CD4-positive, alpha-beta memory T cell (primary cell): ENCODE measurements around the gene HSDL2. TPM values are rescaled to one million over a fixed set of nuclear protein-coding genes. Genes with fewer than 3 reads are reported as not detected.

Experiments used
- CTCF ChIA-PET: fragments of 350-600 bp; sonication (Branson Sonifier 250); formaldehyde crosslinking; loops from one replicate; lab custom pipeline; 2021; ENCODE audit warnings: inconsistent platforms; ENCODE audit not compliant: partially characterized antibody; lab: Charles Lee
- POLR2A ChIA-PET: fragments of 350-600 bp; sonication (Branson Sonifier 250); formaldehyde crosslinking; loops from one replicate; lab custom pipeline; 2021; ENCODE audit not compliant: partially characterized antibody; lab: Charles Lee
- DNase-seq, 5 donors: peaks; one replicate each; pipeline versions ENCODE4 v3.0.0 to v3.0.0-alpha.2; 2020 to 2022; ENCODE audit warnings: mixed read lengths in 1 of 5
- H3K27ac ChIP-seq: one replicate; pipeline ENCODE4 v1.7.0; 2013; ENCODE audit warnings: low read depth, low read length
- H3K27me3 ChIP-seq: 2 replicates; pipeline ENCODE4 v1.7.0; 2013; ENCODE audit warnings: mild to moderate bottlenecking, low read length, moderate library complexity; ENCODE audit not compliant: insufficient read depth
- H3K36me3 ChIP-seq: 2 replicates; pipeline ENCODE4 v1.7.0; 2013; ENCODE audit warnings: mild to moderate bottlenecking, low read length, moderate library complexity; ENCODE audit not compliant: insufficient read depth
- H3K4me1 ChIP-seq: 2 replicates; pipeline ENCODE4 v1.7.0; 2013; ENCODE audit warnings: mild to moderate bottlenecking, low read length, moderate library complexity; ENCODE audit not compliant: insufficient read depth
- H3K4me3 ChIP-seq, 2 donors: one replicate each; pipeline ENCODE4 v1.7.0; 2013; ENCODE audit warnings: low read length in 2 of 2, mild to moderate bottlenecking in 1 of 2
- H3K9me3 ChIP-seq, 2 donors: one replicate each; pipeline ENCODE4 v1.7.0; 2013; ENCODE audit warnings: low read length in 2 of 2, control low read depth in 1 of 2; ENCODE audit not compliant: control insufficient read depth in 1 of 2
- H3K27ac Mint-ChIP-seq, 7 donors: one replicate each; pipeline ENCODE4 v1.8.0; 2020 to 2021; ENCODE audit warnings: mixed read lengths in 7 of 7, mild to moderate bottlenecking in 6 of 7, inconsistent platforms in 3 of 7, moderate library complexity in 3 of 7
- H3K27me3 Mint-ChIP-seq, 2 donors: one replicate each; pipeline ENCODE4 v1.8.0; 2020 to 2021; ENCODE audit warnings: mixed read lengths in 2 of 2
- H3K36me3 Mint-ChIP-seq, 2 donors: one replicate each; pipeline ENCODE4 v1.8.0; 2020 to 2021; ENCODE audit warnings: mixed read lengths in 2 of 2, inconsistent platforms in 1 of 2, mild to moderate bottlenecking in 1 of 2
- H3K4me1 Mint-ChIP-seq, 4 donors: one replicate each; pipeline ENCODE4 v1.8.0; 2020 to 2021; ENCODE audit warnings: mixed read lengths in 4 of 4, mild to moderate bottlenecking in 1 of 4
- H3K4me3 Mint-ChIP-seq, 8 donors: one replicate each; pipeline ENCODE4 v1.8.0; 2020 to 2021; ENCODE audit warnings: mixed read lengths in 8 of 8, mild to moderate bottlenecking in 7 of 8, moderate library complexity in 6 of 8, inconsistent platforms in 3 of 8
- H3K9me3 Mint-ChIP-seq, 8 donors: one replicate each; pipeline ENCODE4 v1.8.0; 2020 to 2021; ENCODE audit warnings: mixed read lengths in 8 of 8, mild to moderate bottlenecking in 5 of 8, inconsistent platforms in 3 of 8, moderate library complexity in 1 of 8
- intact Hi-C: fragments of 100-400 bp; cut with micrococcal nuclease; formaldehyde crosslinking; loops from one replicate; pipeline ENCODE4 v1.15.1; 2023
- polyA plus RNA-seq, 2 donors: library from polyadenylated mRNA; unstranded; fragments of 300-500 nt; fragmentation: Illumina TruSeq; gene quantifications; one replicate each; pipeline ENCODE4 v1.2.3, GENCODE V29; 2021
- total RNA-seq, 2 experiments: library from RNA; stranded (reverse); gene quantifications; one replicate each; pipeline ENCODE4 v1.2.3, GENCODE V29; 2021

HSDL2 gene
- total and polyA plus RNA-seq, 4 experiments from 2014 or later, result 12.4 to 21.7 (median 15.0) TPM

DNA sequence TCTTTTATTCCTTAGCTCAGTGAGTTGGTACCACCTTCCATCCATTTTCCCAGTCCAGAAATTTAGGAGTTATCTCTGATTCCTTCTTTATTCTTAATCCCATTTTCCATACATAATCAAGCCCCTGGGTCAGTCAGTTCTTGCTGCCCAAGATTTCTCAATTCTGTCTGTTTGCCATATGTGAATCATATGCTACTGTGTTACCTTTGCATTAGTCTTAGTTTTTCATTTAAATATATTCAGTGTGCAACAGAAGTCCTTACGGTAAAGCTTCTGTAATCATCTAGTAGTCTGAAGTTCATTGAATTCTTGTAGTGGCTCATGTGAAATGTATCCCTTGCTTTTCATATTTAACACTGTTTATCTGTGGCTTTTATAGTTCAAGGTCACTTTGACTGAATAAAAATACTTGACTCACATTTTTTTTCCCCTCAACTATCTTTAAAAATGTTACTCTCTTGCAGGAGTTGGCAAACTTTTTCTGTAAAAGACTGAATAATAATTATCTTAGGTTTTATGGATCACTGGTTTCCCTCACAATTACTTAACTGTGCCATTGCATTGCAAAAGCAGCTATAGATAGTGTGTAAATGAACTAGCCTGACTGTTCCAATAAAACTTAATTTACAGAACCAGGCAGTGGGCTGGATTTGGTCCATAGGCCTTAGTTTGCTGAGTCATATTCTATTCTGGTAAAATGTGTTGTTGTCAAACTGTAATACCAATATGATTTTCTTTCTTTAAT lies 113.7 kb downstream of the HSDL2 start:
- ChIA-PET POLR2A (no interaction called here), CTCF (no interaction called here)
- no peak for DNase-seq
- H3K27ac Mint-ChIP-seq, result no peak overlapping the region
- H3K27me3 Mint-ChIP-seq, result no peaks in the 10 kb centered on the region
- peaks cover 14 to 24% of the 10 kb centered on the region in 2 donors for H3K36me3 Mint-ChIP-seq
- H3K9me3 ChIP-seq, result peaks cover 0 to 7% of the 10 kb centered on the region in 2 donors
- H3K4me1 Mint-ChIP-seq, result peaks cover 0 to 4% (median 1%) of the 10 kb centered on the region in 4 donors
- peaks cover 0 to 29% (median 24%) of the 10 kb centered on the region in 8 donors for H3K9me3 Mint-ChIP-seq
- H3K27me3 ChIP-seq, result no peaks in the 10 kb centered on the region
- no peaks in the 10 kb centered on the region for H3K36me3 ChIP-seq
- no peak overlapping the region for H3K27ac ChIP-seq
- H3K4me3 Mint-ChIP-seq, result no peak overlapping the region
- intact Hi-C loops, result no loop called here
- no peak overlapping the region for H3K4me3 ChIP-seq
- no peaks in the 10 kb centered on the region for H3K4me1 ChIP-seq

- intact Hi-C loops, result no loop called here
- H3K36me3 Mint-ChIP-seq, result peaks cover 14 to 24% of the 10 kb centered on the region in 2 donors
- H3K4me3 Mint-ChIP-seq, result no peak overlapping the region
- no peaks in the 10 kb centered on the region for H3K27me3 Mint-ChIP-seq
- H3K27ac Mint-ChIP-seq, result no peak overlapping the region
- no peaks in the 10 kb centered on the region for H3K4me1 ChIP-seq
- no peak overlapping the region for H3K4me3 ChIP-seq
- ChIA-PET POLR2A (no interaction called here), CTCF (no interaction called here)
- H3K27me3 ChIP-seq, result no peaks in the 10 kb centered on the region
- H3K4me1 Mint-ChIP-seq, result peaks cover 0 to 4% (median 1%) of the 10 kb centered on the region in 4 donors
- DNase-seq, result no peak
- H3K9me3 Mint-ChIP-seq, result peaks cover 0 to 29% (median 24%) of the 10 kb centered on the region in 8 donors
- peaks cover 0 to 7% of the 10 kb centered on the region in 2 donors for H3K9me3 ChIP-seq
- no peak overlapping the region for H3K27ac ChIP-seq
- H3K36me3 ChIP-seq, result no peaks in the 10 kb centered on the region
These were observed 114.2 kb downstream of the HSDL2 start for GRCh38 chr9:112494153-112494552.

DNA sequence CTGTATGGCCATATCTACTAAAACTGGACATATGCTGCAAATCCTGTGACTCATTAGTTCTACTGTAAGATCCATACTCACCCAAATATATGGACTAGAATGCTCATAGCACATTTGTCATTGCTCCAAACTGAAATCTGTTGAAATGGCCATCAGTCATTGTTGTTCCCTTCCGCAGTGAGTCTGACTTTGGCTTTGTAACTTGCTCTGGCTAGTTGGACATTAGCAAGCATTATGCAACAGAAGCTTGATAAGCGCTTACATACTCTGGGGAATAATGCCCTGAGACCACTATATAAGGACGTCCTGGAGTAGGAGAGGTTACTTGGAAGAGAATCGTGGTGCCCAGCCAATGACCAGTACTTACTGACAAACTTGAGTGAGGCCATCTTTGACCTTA lies 115.7 kb downstream of the HSDL2 start:
- no peaks in the 10 kb centered on the region for H3K36me3 ChIP-seq
- ChIA-PET POLR2A (interaction anchor here (0.5 kb wide), 1 partner anchor 49 kb away, joined by 3 read pairs; no protein-coding TSS in a partner anchor), CTCF (no interaction called here)
- H3K27ac Mint-ChIP-seq, result no peak overlapping the region
- no peak for DNase-seq
- H3K27me3 ChIP-seq, result no peaks in the 10 kb centered on the region
- intact Hi-C loops, result no loop called here
- H3K4me1 Mint-ChIP-seq, result peaks cover 0 to 3% (median 0%) of the 10 kb centered on the region in 4 donors
- no peak overlapping the region for H3K4me3 Mint-ChIP-seq
- H3K4me3 ChIP-seq, result no peak overlapping the region
- no peaks in the 10 kb centered on the region for H3K4me1 ChIP-seq
- H3K27me3 Mint-ChIP-seq, result no peaks in the 10 kb centered on the region
- H3K27ac ChIP-seq, result no peak overlapping the region
- H3K9me3 Mint-ChIP-seq, result peaks cover 0 to 29% (median 24%) of the 10 kb centered on the region in 8 donors
- peaks cover 14 to 24% of the 10 kb centered on the region in 2 donors for H3K36me3 Mint-ChIP-seq
- peaks cover 0 to 7% of the 10 kb centered on the region in 2 donors for H3K9me3 ChIP-seq

DNA sequence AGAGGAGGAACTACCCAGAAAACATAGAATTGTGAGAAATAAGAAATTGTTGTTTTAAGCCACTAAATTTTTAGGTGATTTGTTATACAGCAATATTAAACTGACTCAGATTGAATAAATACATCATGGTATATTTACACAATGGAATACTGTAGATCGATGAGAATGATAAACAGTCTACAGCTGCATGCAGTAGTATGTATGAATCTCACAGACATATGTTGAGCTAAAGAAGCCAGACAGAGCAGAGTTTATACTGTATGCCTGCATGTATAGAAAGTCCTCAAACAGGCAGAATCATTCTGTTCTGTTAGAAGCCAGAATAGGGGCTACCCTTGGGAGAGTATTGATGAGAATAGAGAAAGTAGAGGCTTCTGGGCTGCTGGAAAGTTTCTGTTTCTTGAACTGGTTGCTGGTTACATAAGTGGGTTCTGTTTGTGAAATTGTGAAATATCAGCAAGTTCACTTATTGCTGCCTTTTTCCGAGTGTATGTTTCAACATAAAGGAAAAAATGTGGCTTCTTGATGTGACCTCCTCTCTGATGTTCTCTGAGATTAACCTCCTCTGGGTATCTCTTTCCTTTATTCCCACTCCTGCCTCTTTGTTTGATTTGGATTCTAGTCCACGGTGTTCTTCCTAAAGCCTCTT lies 116.3 kb downstream of the HSDL2 start:
- no peak overlapping the region for H3K27ac Mint-ChIP-seq
- no peaks in the 10 kb centered on the region for H3K27me3 ChIP-seq
- H3K9me3 Mint-ChIP-seq, result peaks cover 0 to 29% (median 24%) of the 10 kb centered on the region in 8 donors
- no peaks in the 10 kb centered on the region for H3K27me3 Mint-ChIP-seq
- peaks cover 0 to 7% of the 10 kb centered on the region in 2 donors for H3K9me3 ChIP-seq
- H3K27ac ChIP-seq, result no peak overlapping the region
- H3K4me3 Mint-ChIP-seq, result no peak overlapping the region
- DNase-seq, result no peak
- ChIA-PET POLR2A (no interaction called here), CTCF (no interaction called here)
- no peaks in the 10 kb centered on the region for H3K4me1 ChIP-seq
- intact Hi-C loops, result no loop called here
- no peak overlapping the region for H3K4me3 ChIP-seq
- H3K36me3 ChIP-seq, result no peaks in the 10 kb centered on the region
- H3K36me3 Mint-ChIP-seq, result peaks cover 14 to 24% of the 10 kb centered on the region in 2 donors
- H3K4me1 Mint-ChIP-seq, result peaks cover 0 to 3% (median 0%) of the 10 kb centered on the region in 4 donors

GRCh38 chr9:112500842-112501241 lies 120.9 kb downstream of the HSDL2 start:
- no peaks in the 10 kb centered on the region for H3K27me3 ChIP-seq
- Mint-ChIP-seq H3K9me3 (peaks cover 0 to 5% (median under 1%) of the 10 kb centered on the region in 8 donors), H3K27me3 (no peaks in the 10 kb centered on the region), H3K36me3 (peaks cover 0 to 2% of the 10 kb centered on the region in 2 donors), H3K4me1 (peaks cover 0 to 1% (median 0%) of the 10 kb centered on the region in 4 donors), H3K4me3 (no peak overlapping the region), H3K27ac (no peak overlapping the region)
- ChIA-PET CTCF (no interaction called here), POLR2A (no interaction called here)
- H3K9me3 ChIP-seq, result no peaks in the 10 kb centered on the region
- no peak for DNase-seq
- no peaks in the 10 kb centered on the region for H3K36me3 ChIP-seq
- H3K27ac ChIP-seq, result no peak overlapping the region
- H3K4me1 ChIP-seq, result no peaks in the 10 kb centered on the region
- H3K4me3 ChIP-seq, result no peak overlapping the region
- intact Hi-C loops, result no loop called here

DNA sequence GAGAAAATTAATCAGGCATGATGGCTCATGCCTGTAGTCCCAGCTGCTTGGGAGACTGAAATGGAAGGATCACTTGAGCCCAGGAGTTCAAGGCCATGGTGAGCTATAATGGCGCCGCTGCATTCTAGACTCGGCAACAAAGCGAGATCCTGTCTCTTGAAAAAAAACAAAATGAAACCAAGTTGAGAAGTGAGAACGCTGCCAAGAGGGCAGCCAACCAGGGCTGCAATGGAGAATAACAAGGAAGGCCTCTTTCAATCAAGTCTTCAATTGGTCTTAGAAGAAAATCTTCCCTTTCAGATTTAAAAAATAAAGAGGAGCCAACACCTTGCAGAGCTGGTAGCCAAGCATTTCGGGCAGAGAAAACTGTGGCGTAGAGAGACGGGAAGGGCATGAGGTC lies 121.4 kb downstream of the HSDL2 start:
- no peaks in the 10 kb centered on the region for H3K36me3 Mint-ChIP-seq
- peaks cover 0 to 1% (median 0%) of the 10 kb centered on the region in 4 donors for H3K4me1 Mint-ChIP-seq
- H3K4me3 Mint-ChIP-seq, result no peak overlapping the region
- intact Hi-C loops, result no loop called here
- no peaks in the 10 kb centered on the region for H3K9me3 ChIP-seq
- H3K4me1 ChIP-seq, result no peaks in the 10 kb centered on the region
- H3K36me3 ChIP-seq, result no peaks in the 10 kb centered on the region
- no peak overlapping the region for H3K27ac ChIP-seq
- ChIA-PET POLR2A (no interaction called here), CTCF (no interaction called here)
- H3K27me3 ChIP-seq, result no peaks in the 10 kb centered on the region
- H3K4me3 ChIP-seq, result no peak overlapping the region
- peaks cover 0 to 5% (median 0%) of the 10 kb centered on the region in 8 donors for H3K9me3 Mint-ChIP-seq
- no peak overlapping the region for H3K27ac Mint-ChIP-seq
- no peak for DNase-seq
- no peaks in the 10 kb centered on the region for H3K27me3 Mint-ChIP-seq

DNA sequence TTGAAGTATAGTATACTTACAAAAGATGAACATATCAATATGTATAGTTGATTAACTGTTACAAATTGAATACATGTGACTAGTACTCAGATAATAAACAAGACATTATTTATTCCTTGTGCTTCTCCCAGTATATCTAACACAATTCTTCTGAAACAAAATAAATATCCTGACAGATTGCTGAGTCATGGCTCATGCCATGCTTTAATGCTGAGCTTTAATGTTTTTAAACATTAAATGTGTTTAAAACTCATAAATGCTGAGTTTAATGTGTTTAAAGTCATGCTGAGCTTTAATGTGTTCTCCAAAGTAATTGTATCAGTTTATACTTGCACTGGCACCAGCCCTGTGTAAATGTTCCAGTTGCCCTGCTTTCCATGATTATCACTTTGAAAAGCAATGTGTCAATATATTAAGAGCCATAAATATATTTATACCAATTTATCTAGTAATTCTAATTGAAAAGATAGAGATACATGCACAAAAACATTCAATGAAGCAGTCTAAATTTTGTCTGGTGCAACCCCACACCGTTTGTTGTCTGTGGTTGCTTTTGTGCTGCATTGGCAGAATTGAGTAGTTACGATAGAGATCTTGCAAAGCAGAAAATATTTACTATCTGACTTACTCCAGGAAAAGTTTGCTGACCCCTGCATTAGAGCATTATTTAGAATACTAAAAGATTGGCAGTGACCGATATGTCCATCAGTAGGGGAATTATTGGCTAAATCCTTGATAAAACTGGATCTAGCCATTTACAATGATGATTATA lies 122.5 kb downstream of the HSDL2 start:
- H3K27me3 ChIP-seq, result no peaks in the 10 kb centered on the region
- no peaks in the 10 kb centered on the region for H3K9me3 ChIP-seq
- Mint-ChIP-seq H3K36me3 (no peaks in the 10 kb centered on the region), H3K4me3 (no peak overlapping the region), H3K4me1 (peaks cover 0 to 1% (median 0%) of the 10 kb centered on the region in 4 donors), H3K27me3 (no peaks in the 10 kb centered on the region), H3K27ac (no peak overlapping the region), H3K9me3 (peaks cover 0 to 1% (median 0%) of the 10 kb centered on the region in 8 donors)
- H3K36me3 ChIP-seq, result no peaks in the 10 kb centered on the region
- no peak overlapping the region for H3K27ac ChIP-seq
- DNase-seq, result no peak
- no peaks in the 10 kb centered on the region for H3K4me1 ChIP-seq
- no peak overlapping the region for H3K4me3 ChIP-seq
- intact Hi-C loops, result no loop called here
- ChIA-PET CTCF (no interaction called here), POLR2A (no interaction called here)
